ENCODE results near the gene GNAS-AS1.

Gene GNAS-AS1

DNA sequence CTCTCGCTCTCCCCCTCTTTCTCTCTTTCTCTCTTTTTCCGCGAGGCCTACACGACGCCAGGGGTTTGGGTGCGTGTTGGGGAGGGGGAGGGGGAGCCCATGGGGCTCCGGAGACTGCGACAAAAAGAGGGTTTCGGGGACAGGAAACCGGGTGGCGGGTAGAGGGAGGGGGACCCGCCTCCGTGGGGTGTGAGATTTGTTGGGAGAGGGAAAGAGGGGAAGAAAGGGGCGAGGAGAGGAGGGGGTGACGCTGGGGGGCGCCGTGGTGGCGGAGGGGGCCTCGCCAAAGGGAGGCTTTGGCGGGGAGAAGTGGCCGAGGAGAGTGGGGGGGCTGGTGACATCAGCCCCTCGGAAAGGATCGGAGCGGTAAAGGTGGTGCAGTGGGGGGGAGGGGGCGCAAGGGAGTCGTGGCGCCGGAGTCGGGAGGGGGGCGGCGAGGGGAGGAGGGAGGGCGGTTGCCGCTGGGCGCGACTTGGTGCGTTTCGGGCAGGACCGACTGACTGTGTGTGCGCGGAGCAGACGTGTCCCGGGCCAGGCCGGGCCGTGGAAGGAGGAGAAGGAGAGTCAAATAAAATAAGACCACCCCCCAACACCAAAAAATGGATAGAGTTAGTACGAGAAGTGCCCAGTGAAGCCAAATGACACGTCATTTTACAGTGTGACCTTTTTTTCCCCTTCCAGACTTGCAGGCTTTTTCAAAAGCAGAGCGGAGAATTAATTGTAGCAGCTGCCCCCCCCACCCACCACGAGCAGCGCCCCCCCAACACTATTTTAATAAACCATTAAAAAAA lies 41.6 kb upstream of the GNAS-AS1 start:
- Histone ChIP-seq H3F3A (ENCODE audit: insufficient read depth) (peaks cover 21% of the 10 kb centered on the region), H4K20me1 (ENCODE audit: low read depth, low read length) (peaks cover 18% of the 10 kb centered on the region), H3K79me2 (ENCODE audit: insufficient read depth, low read length) (peaks cover 58% of the 10 kb centered on the region), H3K27me3 (ENCODE audit: low read length) (no peaks in the 10 kb centered on the region), H3K4me3 (ENCODE audit: insufficient read depth, low read length, poor library complexity, severe bottlenecking) (peak overlapping the region; percentile 87), H3K9me3 (ENCODE audit: insufficient read depth, low read length) (no peaks in the 10 kb centered on the region), H3K27ac (ENCODE audit: low read depth, low read length) (peak overlapping the region; percentile 89), H2AFZ (ENCODE audit: low read depth, low read length, severe bottlenecking) (no peak overlapping the region), H3K9me2 (replicated peaks; ENCODE audit: insufficient read depth, low read length) (no peaks in the 10 kb centered on the region), H3K9ac (ENCODE audit: low read length) (peak overlapping the region; percentile 95), H3K4me2 (ENCODE audit: low read depth, low read length, poor library complexity, severe bottlenecking) (peak overlapping the region; percentile 99), H3K36me3 (ENCODE audit: low read length) (peaks cover 20% of the 10 kb centered on the region; the same call in 1 of the 2 replicates)
- TF ChIP-seq, protein P1, sequence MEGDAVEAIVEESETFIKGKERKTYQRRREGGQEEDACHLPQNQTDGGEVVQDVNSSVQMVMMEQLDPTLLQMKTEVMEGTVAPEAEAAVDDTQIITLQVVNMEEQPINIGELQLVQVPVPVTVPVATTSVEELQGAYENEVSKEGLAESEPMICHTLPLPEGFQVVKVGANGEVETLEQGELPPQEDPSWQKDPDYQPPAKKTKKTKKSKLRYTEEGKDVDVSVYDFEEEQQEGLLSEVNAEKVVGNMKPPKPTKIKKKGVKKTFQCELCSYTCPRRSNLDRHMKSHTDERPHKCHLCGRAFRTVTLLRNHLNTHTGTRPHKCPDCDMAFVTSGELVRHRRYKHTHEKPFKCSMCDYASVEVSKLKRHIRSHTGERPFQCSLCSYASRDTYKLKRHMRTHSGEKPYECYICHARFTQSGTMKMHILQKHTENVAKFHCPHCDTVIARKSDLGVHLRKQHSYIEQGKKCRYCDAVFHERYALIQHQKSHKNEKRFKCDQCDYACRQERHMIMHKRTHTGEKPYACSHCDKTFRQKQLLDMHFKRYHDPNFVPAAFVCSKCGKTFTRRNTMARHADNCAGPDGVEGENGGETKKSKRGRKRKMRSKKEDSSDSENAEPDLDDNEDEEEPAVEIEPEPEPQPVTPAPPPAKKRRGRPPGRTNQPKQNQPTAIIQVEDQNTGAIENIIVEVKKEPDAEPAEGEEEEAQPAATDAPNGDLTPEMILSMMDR (IDR thresholded peaks at IDR 0.05; ENCODE audit: insufficient read depth, low read length, poor library complexity, severe bottlenecking): peak; percentile 41
- TF ChIP-seq EZH2phosphoT487 (conservative IDR thresholded peaks at IDR 0.05; ENCODE audit: low read length): no peak

DNA sequence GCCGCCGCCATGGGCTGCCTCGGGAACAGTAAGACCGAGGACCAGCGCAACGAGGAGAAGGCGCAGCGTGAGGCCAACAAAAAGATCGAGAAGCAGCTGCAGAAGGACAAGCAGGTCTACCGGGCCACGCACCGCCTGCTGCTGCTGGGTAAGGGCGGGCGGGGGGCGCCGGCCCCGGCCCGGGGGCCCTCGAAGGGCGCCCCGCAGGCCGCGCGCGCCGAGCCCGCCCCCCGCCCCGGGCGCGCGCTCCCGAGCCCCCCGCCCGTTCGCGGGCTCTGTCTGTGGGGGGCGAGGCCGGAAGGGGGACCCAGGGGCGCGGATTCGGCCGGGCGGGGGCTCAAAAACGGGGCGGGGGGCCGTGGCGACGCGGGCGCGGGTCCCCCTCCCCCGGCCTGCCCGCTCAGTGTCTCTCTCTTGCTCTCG lies 41.0 kb upstream of the GNAS-AS1 start:
- Histone ChIP-seq H3K36me3 (ENCODE audit: low read length) (peaks cover 14% of the 10 kb centered on the region; the same call in 1 of the 2 replicates), H3K27ac (ENCODE audit: low read depth, low read length) (peak overlapping the region; percentile 89), H3K4me2 (ENCODE audit: low read depth, low read length, poor library complexity, severe bottlenecking) (peak overlapping the region; percentile 99), H3K9me2 (replicated peaks; ENCODE audit: insufficient read depth, low read length) (no peaks in the 10 kb centered on the region), H3K27me3 (ENCODE audit: low read length) (no peaks in the 10 kb centered on the region), H3K4me3 (ENCODE audit: insufficient read depth, low read length, poor library complexity, severe bottlenecking) (peak overlapping the region; percentile 87), H2AFZ (ENCODE audit: low read depth, low read length, severe bottlenecking) (no peak overlapping the region), H3K79me2 (ENCODE audit: insufficient read depth, low read length) (peaks cover 52% of the 10 kb centered on the region), H3K9ac (ENCODE audit: low read length) (peak overlapping the region; percentile 95), H3K9me3 (ENCODE audit: insufficient read depth, low read length) (no peaks in the 10 kb centered on the region), H4K20me1 (ENCODE audit: low read depth, low read length) (peaks cover 18% of the 10 kb centered on the region), H3F3A (ENCODE audit: insufficient read depth) (peaks cover 24% of the 10 kb centered on the region)
- no peak for TF ChIP-seq EZH2phosphoT487 (conservative IDR thresholded peaks at IDR 0.05; ENCODE audit: low read length)
- TF ChIP-seq, protein P1 (IDR thresholded peaks at IDR 0.05; ENCODE audit: insufficient read depth, low read length, poor library complexity, severe bottlenecking): no peak

DNA sequence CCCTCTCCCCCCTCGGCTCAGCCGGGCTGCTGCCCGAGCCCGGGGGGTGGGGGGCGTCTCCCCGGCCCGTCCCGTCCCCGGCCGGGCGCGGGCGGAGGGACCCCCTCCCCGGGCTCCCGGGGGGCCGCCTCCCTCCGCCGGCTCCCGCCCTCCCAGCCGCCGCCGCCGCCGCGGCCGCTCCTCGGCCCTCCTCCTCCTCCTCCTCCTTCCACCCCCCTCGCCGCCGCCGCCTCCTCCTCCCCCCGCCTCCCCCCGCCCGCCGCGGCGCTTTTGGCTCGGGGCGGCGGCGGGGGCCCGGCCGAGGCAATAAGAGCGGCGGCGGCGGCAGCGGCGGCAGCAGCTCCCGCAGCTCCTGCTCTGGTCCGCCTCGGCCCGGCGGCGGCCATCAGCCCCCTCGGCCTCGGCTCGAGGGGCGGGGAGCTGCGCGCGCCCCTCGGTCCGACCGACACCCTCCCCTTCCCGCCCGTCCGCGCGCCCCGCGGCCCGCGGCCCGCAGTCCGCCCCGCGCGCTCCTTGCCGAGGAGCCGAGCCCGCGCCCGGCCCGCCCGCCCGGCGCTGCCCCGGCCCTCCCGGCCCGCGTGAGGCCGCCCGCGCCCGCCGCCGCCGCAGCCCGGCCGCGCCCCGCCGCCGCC lies 40.5 kb upstream of the GNAS-AS1 start:
- Histone ChIP-seq H3K27ac (ENCODE audit: low read depth, low read length) (peak overlapping the region; percentile 89), H3F3A (ENCODE audit: insufficient read depth) (peaks cover 23% of the 10 kb centered on the region), H3K9ac (ENCODE audit: low read length) (peak overlapping the region; percentile 95), H4K20me1 (ENCODE audit: low read depth, low read length) (peaks cover 18% of the 10 kb centered on the region), H3K79me2 (ENCODE audit: insufficient read depth, low read length) (peaks cover 47% of the 10 kb centered on the region), H2AFZ (ENCODE audit: low read depth, low read length, severe bottlenecking) (no peak overlapping the region), H3K4me3 (ENCODE audit: insufficient read depth, low read length, poor library complexity, severe bottlenecking) (peak overlapping the region; percentile 87), H3K9me3 (ENCODE audit: insufficient read depth, low read length) (no peaks in the 10 kb centered on the region), H3K4me2 (ENCODE audit: low read depth, low read length, poor library complexity, severe bottlenecking) (peak overlapping the region; percentile 75), H3K9me2 (replicated peaks; ENCODE audit: insufficient read depth, low read length) (no peaks in the 10 kb centered on the region), H3K27me3 (ENCODE audit: low read length) (no peaks in the 10 kb centered on the region), H3K36me3 (ENCODE audit: low read length) (peaks cover 11% of the 10 kb centered on the region; the same call in 1 of the 2 replicates)
- TF ChIP-seq EZH2phosphoT487 (conservative IDR thresholded peaks at IDR 0.05; ENCODE audit: low read length): no peak
- TF ChIP-seq, protein P1 (IDR thresholded peaks at IDR 0.05; ENCODE audit: insufficient read depth, low read length, poor library complexity, severe bottlenecking): no peak

Measured in SU-DHL-6 (cell line).